ENCODE measurements around the gene ANKMY1. TPM values are rescaled to one million over a fixed set of nuclear protein-coding genes. Genes with fewer than 3 reads are reported as not detected.

Gene ANKMY1
- polyA plus RNA-seq, 3 donors = 2.1 to 22.9 (median 2.9) TPM

DNA sequence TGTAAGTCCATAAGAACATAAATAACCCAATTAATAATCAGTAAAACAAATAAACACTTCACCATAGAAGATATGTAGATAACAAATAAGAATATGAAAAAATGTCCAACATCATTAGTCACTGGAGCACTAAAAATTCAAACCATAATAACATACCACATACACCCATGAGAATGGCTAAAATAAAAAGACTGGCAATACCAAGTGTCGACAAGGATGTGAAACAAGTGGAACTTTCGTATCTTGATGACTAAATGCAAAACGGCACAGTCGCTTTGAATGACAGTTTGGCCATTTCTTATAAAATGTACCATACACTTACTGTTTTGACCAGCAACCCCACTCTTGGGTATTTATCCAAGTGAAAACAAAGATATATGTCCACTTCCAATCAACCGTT is 26.8 kb downstream of the ANKMY1 start:
- no peaks in the 10 kb centered on the region for H3K4me1 Mint-ChIP-seq
- H2AFZ ChIP-seq (ENCODE audit: insufficient read depth, low read depth, low read length, poor library complexity, severe bottlenecking) = no peak overlapping the region
- no peak for TF ChIP-seq CTCF (IDR thresholded peaks at IDR 0.05)
- no peak overlapping the region for H3K27ac Mint-ChIP-seq
- H4K20me1 ChIP-seq (ENCODE audit: insufficient read depth, low read length) = no peaks in the 10 kb centered on the region
- no peaks in the 10 kb centered on the region for H3K27me3 ChIP-seq (ENCODE audit: control insufficient read depth in 2 of 2, insufficient read depth in 2 of 2, low read length in 2 of 2)
- H3K4me2 ChIP-seq (replicated peaks; ENCODE audit: extremely low read depth, low read length, poor library complexity, severe bottlenecking) = no peak overlapping the region
- no peak overlapping the region for H3K9ac ChIP-seq (ENCODE audit: insufficient read depth, low read length, poor library complexity, severe bottlenecking)
- no peak overlapping the region for H3K4me3 Mint-ChIP-seq
- no peak for DNase-seq
- H3K36me3 ChIP-seq (replicated peaks in 1 of 2; ENCODE audit: control insufficient read depth in 1 of 2, insufficient read depth in 2 of 2, low read length in 2 of 2) = peaks cover 10 to 74% of the 10 kb centered on the region in 2 donors
- no peaks in the 10 kb centered on the region for H3K27me3 Mint-ChIP-seq (ENCODE audit: low read depth in 3 of 3)
- no peak overlapping the region for H3K4me3 ChIP-seq (replicated peaks in 1 of 3; ENCODE audit: low read depth in 2 of 3, low read length in 3 of 3)
- H3K9me3 Mint-ChIP-seq = peaks cover 51 to 72% (median 62%) of the 10 kb centered on the region in 7 donors
- intact Hi-C loops (cut with micrococcal nuclease) = no loop called here
- H3K79me2 ChIP-seq (ENCODE audit: insufficient read depth, low read length) = no peaks in the 10 kb centered on the region
- H3K4me1 ChIP-seq (ENCODE audit: control insufficient read depth in 1 of 2, insufficient read depth in 2 of 2, low read length in 2 of 2) = no peaks in the 10 kb centered on the region
- WGBS (ENCODE audit: insufficient coverage) = 97% methylated on average over 4 of the region's 5 CpGs
- H3K9me3 ChIP-seq (replicated peaks in 1 of 2; ENCODE audit: control insufficient read depth in 1 of 2, insufficient read depth in 1 of 2, low read length in 2 of 2) = peaks cover 48 to 60% of the 10 kb centered on the region in 2 donors
- H3K27ac ChIP-seq (ENCODE audit: low read depth in 1 of 2, low read length in 2 of 2) = no peak overlapping the region
- H3K36me3 Mint-ChIP-seq = peaks cover 74 to 93% of the 10 kb centered on the region in 2 donors

DNA sequence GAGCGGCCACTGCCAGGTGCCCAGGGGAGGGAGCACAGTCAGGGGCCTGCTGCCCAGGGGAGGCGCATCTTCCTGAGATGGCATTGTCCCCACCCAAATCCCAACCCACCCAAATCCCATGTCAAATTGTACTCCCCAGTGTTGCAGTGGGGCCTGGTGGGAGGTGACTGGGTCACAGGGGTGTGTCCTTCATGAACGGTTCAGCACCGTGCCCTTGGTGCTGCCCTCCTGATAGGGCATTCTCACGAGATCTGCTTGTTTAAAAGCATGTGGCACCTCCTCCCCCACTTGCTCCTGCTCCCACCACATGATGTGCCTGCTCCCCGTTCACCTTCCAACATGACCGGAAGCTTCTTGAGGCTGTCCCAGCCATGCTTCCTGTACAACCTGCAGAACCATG is 27.6 kb downstream of the ANKMY1 start:
- peaks cover 72 to 92% of the 10 kb centered on the region in 2 donors for H3K36me3 Mint-ChIP-seq
- Histone ChIP-seq H3K27me3 (ENCODE audit: control insufficient read depth in 2 of 2, insufficient read depth in 2 of 2, low read length in 2 of 2) (no peaks in the 10 kb centered on the region), H3K9ac (ENCODE audit: insufficient read depth, low read length, poor library complexity, severe bottlenecking) (no peak overlapping the region), H3K4me3 (replicated peaks in 1 of 3; ENCODE audit: low read depth in 2 of 3, low read length in 3 of 3) (no peak overlapping the region), H3K79me2 (ENCODE audit: insufficient read depth, low read length) (no peaks in the 10 kb centered on the region), H2AFZ (ENCODE audit: insufficient read depth, low read depth, low read length, poor library complexity, severe bottlenecking) (no peak overlapping the region), H3K36me3 (replicated peaks in 1 of 2; ENCODE audit: control insufficient read depth in 1 of 2, insufficient read depth in 2 of 2, low read length in 2 of 2) (peaks cover 11 to 80% of the 10 kb centered on the region in 2 donors), H3K4me1 (ENCODE audit: control insufficient read depth in 1 of 2, insufficient read depth in 2 of 2, low read length in 2 of 2) (no peaks in the 10 kb centered on the region), H4K20me1 (ENCODE audit: insufficient read depth, low read length) (no peaks in the 10 kb centered on the region), H3K4me2 (replicated peaks; ENCODE audit: extremely low read depth, low read length, poor library complexity, severe bottlenecking) (no peak overlapping the region), H3K9me3 (replicated peaks in 1 of 2; ENCODE audit: control insufficient read depth in 1 of 2, insufficient read depth in 1 of 2, low read length in 2 of 2) (peaks cover 57 to 69% of the 10 kb centered on the region in 2 donors), H3K27ac (ENCODE audit: low read depth in 1 of 2, low read length in 2 of 2) (no peak overlapping the region)
- no peak for TF ChIP-seq CTCF (IDR thresholded peaks at IDR 0.05)
- intact Hi-C loops (cut with micrococcal nuclease) = no loop called here
- no peak for DNase-seq
- WGBS (ENCODE audit: insufficient coverage) = 98% methylated on average over 5 of the region's 7 CpGs
- no peak overlapping the region for H3K4me3 Mint-ChIP-seq
- peaks cover 58 to 80% (median 68%) of the 10 kb centered on the region in 7 donors for H3K9me3 Mint-ChIP-seq
- H3K4me1 Mint-ChIP-seq = no peaks in the 10 kb centered on the region
- no peak overlapping the region for H3K27ac Mint-ChIP-seq
- H3K27me3 Mint-ChIP-seq (ENCODE audit: low read depth in 3 of 3) = no peaks in the 10 kb centered on the region

Measured in CD14-positive monocyte (primary cell).